NCI-H2029 treated with DMSO at 0.1 percent for 48 hours (cell line): ENCODE results near the gene HOXD8.

ENCODE experiments used
- DNase-seq: peaks from one replicate; lab custom pipeline; 2025; lab: John Stamatoyannopoulos, UW

HOXD8 gene

DNA sequence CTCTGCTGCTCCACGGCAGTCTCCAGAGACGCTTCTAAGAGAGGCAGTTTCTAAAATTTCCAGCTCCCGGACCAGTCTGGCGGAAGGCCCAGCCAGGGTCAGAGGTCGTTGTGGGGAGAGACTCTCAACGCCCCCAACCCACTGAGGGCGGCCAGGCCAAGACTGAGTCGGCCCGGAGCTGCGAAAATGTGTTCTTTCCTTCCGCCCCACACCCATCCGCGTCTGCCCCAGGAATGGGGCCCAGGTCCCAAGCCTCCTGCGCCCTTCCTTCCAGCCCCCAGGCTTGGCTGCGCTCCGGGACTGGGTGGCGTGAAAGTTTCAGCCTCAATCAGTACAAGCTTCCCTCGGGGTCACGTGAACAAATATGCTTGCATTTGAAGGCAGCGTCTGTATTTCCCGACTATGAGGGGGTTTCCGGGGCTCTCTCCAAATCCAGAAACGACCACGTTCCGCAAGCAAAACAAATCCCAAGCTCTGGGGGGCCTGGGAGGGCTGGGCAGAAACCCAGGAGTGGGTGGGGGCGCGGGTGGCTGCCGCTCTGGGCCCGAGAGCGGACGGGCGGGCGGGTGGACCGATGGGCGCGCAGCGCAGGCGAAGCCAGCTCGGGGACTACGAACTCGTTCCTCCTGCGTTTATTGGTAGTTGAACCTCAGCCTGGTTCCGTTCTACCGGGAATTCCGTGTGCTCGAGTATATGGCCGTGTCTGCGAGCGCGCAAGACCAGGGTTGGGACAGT lies 30.9 kb downstream of the HOXD8 start:
- DNase-seq, result no peak

DNA sequence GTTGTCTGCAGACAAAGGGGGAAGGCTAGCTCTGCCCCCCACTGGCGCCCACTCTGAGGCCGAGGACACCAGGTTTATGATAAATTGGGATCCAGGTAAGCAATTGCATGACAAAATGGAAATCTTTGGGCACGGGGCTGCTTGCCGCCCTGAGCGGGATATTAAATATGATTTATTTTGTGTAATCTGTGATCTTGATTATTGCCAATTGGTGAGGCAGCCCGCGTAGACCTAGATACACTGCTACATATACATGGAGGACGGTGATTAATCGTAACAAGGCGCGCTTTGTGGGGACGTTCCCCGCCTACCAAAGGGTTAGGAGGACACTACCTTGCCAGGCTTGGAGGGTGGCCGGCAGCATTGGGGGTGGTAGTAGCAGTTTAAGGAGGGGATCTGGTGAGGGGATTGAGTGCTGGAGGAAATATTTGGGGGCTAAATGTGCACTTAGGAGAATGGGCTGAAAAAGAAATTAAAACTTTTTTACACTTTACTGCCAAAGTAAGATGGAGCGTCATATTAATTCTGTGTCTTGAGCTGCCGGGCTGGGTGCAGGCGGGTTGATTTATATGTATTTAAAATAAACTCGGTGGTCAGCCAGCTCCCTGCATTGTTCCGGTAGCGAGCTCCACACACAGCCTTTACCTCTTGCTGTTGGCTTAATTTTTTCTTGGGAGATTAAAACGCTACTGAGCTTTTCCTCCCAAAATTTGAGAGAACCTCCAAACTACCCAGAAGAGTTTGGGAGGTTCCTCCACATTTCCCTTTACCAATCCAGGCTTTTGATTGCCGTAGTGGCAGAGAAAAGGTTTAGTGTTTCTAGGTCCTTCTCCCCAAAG lies 31.7 kb downstream of the HOXD8 start:
- DNase-seq, result no peak

DNA sequence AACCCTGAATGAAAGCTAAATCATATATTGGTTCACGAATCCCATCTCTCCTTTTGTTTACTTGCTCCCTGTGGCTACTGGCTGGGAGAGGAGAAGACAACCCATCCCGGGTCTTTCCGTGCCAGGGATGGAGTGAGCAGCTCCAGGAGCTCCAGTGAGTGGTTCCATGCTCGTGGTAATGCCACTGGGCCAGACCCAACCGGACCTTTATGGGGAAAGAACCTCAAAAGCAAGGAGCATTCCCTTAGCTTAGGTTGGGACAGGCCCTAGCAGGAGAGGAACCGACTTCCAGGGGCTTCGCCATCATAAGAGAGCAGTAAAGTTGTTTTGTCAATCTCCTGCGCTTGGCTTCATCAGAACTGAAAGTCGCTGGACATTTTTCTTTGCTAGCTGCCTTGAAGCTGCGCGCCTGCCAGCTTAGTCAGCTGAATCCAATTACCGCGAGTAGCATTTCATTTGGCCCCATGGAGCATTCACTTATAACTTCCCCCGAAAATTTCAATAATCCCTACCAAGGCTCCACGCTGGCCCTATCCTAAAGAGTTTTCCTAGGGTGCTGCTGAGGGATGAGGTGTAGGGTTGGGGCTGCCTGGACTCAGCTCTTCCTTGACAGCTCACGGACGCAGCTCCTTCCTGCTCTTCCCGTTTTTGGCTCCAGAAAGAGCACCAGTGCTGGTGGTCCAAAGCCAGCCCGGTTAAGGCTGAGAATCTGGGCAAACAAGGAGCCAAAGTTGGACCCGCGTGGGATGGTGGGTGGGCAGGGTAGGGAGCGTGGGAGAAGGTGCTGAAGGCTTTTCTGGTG lies 32.5 kb downstream of the HOXD8 start:
- DNase-seq, result no peak

DNA sequence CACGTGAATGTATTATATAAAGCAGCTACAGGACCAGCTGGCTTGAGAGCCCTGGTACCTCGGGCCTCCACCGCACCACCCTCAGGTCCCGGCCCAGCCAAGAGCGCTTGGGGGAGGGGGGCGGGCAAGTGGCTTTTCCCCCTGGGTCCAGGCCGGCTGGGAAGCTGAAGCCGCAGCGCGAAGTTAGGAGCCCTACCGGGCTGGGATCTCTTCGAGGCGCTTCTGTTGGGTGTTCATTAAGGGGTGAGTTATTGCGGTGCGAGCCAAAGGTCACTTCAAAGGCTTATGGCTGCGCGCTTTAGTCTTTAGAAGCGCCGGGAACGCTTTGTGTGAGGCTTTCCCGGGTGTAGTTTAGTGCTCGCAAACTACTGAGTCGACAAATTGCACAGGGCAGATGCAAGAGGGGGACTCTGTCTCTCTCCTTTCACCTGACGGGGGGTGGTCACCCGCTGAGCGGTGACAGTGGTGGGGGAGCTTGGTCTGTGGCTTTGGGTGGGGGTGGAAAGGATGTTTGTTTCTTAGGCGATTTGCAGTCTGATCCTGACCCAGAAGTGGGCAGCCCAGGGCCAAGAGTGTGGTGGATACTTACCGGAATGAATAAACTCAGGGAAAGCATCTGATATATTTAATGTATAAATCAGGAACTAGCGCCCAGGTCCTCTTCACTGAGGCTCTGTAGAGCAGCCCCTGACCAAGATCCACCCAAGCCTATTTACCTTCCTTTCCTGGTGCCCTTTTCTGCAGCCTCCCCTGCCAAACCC lies 33.6 kb downstream of the HOXD8 start:
- DNase-seq, result no peak

DNA sequence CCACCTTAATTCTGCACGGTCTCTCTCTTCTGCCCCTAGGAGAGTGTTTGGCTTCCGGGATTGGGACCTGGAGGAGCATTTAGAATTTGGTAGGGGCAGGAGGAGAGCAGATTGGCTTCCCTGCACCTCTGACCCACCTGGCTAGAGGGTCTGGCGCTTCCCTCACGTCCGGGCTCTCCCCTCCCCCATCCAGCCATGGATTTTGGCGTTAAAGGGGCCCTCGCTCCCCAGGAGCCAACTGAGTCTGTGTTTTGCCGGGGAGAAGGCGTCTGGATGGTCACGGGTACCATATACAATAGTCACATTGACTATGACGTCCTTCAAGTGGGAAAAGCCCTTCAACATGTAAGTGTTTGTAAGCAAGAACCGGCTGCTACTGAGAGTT lies 34.2 kb downstream of the HOXD8 start:
- no peak for DNase-seq

DNA sequence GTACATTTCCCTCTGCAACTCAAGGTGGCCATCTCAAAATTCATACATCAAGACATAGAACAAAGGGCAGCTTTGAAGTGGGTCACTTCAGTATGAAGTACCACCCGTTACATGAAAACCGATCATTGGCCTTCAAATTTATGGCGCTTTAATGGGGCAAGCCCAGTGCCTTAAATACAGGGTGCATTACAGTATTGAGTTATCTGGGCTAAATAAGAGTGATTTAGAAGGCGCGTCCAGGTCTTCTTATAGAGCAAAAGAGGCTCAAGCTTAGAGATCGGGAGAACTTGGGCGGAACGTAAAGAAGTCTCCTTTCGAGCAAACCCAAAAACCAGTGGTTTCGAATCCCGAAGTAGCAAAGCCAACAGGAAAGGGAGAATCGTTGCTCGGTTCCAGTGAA lies 34.7 kb downstream of the HOXD8 start:
- no peak for DNase-seq

DNA sequence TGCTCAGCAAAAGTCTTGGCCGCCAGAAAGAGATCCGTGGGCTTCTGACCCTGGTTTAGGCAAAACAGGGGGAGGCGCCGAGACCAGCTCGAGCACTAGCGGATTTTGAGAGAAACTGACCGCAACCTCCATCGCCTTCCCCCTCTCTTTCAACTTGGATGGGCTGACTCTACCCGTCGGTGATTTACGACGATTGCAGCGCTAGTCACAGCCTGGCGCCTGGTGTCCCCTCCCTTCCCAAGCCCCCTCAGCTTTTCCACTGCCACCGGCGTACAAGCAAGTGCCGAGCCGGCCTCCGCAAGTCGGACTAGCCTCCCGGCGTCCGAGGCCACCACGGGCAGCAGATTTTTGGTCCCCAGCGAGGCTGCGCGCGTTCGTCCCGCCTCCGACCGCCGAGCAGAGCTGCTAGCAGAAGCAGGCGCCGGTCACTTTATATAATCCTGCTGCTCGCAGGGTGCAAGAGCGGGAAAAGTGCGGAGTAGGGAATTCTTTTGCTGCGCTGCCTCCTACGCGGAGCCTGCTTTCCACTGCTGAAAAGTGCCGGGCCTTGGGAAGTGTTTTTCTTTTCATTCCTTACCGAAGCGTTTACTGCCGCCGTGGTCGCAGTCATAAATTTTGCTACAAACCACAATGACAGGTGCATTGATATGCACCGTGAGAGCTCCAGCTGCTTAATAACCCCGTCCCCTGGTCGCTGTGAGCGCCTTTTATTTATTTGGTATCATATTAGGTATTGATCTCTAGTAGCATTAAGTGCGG lies 35.3 kb downstream of the HOXD8 start:
- DNase-seq, result no peak

DNA sequence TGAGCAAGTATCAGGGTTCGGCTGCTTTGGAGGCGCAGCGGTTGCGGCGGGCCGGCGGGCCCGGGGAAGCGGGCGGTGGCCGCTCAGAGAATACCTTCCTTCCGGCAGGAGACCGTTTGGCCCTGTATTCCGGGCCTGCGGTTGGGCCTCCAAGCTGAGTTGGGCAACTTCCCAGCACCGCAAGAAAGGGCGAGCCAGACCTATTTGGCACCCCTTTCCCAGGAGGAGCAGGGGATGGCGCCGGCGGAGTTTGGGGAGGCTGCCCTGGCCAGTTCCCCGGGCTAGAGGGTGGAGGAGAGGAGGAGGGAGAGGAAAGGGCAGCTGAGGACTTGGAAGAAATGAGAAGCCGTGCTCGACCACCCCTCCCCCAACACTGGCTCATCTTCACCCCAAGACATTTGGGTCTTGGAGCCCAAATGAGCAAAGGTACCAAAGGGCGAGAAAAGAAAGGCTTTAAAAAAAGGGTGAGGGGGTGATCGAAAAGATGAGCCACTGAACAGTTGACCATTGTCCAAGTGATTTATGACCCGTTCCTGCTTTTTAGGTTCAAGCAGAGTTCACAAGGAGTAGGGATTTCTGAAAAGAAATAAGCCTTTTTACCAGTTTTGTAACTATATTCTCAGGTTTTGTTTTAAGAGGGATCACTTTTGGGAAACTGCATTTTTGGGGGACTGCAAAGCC lies 36.0 kb downstream of the HOXD8 start:
- DNase-seq, result no peak

DNA sequence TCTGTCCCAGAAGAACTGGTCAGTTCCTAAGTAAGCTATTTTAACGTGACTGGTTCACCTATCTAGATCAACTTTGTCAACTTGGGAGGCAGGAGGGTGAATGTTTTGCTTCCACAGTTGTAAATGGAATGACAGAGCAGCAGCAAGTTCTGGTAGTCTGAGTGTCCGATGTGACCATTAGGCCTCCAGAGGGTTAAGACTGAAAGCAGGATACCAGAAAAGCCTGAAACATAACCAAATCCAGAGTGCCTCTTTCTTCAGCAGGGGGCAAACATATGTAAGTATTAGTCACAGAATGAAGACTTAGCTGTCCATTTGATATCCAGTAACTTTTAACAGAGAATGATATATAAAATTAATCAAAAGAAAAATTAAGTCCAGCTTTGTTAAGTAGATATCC lies 36.8 kb downstream of the HOXD8 start:
- DNase-seq, result no peak

DNA sequence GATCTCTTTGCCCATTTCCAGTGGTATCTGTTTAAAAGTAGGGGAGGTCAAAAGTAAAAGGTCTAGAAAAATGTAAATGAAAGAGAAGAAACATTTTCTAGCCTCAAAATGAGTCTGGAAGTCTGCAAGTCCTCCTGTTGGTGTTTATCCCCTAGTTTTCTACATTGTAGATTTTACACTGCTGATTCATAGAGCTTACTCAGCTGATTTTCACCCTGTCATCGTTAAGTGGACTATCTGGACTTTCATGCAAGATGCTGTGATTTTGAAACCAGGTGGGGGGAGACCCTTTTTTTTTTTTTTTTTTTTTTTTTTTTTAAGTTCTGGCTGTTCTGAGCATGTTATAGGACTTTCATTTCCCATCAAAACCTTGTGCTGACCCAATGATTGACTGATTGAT lies 37.9 kb downstream of the HOXD8 start:
- DNase-seq, result no peak

DNA sequence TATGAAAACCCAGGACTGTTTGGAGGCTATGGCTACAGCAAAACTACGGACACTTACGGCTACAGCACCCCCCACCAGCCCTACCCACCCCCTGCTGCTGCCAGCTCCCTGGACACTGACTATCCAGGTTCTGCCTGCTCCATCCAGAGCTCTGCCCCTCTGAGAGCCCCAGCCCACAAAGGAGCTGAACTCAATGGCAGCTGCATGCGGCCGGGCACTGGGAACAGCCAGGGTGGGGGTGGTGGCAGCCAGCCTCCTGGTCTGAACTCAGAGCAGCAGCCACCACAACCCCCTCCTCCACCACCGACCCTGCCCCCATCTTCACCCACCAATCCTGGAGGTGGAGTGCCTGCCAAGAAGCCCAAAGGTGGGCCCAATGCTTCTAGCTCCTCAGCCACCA lies 39.7 kb downstream of the HOXD8 start:
- DNase-seq, result no peak

DNA sequence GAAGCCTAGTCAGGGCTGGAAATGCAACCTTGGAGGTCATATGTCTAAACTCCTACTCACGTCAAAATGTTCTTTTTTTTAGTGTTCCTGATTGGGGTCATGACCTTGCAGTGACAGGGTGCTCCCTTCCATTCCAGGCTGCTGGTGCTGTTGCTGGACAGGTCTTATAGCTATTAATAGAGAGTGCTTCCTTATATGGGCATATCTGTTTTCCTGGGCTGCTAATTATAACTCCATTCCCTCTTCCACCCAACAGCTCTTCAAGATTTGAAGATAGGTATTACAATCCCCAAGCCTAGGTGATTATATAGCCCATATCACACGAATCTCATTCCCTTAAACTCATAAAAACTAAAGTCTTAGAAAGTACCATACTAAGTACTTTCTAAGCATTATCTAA lies 40.2 kb downstream of the HOXD8 start:
- DNase-seq, result no peak

DNA sequence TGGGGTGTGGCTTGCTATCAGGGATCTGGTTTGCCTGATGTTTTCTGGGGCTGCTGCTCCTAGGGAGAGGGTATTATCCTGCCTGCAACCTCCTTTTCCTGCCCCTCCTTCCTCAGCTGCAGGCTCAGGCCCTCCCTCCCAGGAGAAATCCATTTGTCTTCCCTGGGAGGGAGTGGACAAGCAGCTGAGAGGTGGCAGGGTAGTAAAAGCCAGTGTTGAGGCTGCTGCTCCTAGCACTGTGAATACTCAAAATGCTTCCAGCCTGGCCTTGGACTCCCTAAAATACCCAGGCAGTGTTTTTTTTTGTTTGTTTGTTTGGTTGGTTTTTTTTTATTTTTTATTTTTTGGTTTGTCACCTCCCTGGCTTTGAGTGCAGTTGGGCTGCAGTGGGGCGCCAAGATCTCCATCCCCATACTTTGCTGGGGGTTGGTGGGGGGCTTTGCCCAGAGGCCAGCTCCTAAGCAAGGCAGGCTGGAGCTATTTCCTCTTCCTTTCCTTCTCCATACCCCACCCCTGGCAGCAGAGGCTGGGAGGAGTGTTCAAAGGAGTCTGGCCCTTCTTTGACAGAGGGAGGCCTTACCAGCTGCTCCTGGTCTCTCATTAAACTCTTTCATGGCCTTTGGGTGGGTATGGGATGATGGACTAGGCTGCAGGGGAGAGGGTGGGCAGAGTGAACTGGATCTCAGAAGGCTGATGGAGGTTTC lies 41.2 kb downstream of the HOXD8 start:
- DNase-seq, result no peak

DNA sequence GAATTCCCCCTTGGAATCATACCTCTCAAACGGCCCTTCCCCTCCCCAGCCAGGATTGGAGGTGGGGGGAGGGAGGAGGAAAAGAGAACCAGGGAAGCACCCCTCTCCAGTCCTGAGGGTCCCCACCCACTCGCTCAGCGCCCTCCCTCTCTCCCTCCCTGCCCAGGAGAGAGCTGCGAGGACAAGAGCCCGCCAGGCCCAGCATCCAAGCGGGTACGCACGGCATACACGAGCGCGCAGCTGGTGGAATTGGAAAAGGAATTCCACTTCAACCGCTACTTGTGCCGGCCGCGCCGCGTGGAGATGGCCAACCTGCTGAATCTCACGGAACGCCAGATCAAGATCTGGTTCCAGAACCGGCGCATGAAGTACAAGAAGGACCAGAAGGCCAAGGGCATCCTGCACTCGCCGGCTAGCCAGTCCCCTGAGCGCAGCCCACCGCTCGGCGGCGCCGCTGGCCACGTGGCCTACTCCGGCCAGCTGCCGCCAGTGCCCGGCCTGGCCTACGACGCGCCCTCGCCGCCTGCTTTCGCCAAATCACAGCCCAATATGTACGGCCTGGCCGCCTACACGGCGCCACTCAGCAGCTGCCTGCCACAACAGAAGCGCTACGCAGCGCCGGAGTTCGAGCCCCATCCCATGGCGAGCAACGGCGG lies 42.0 kb downstream of the HOXD8 start:
- no peak for DNase-seq

DNA sequence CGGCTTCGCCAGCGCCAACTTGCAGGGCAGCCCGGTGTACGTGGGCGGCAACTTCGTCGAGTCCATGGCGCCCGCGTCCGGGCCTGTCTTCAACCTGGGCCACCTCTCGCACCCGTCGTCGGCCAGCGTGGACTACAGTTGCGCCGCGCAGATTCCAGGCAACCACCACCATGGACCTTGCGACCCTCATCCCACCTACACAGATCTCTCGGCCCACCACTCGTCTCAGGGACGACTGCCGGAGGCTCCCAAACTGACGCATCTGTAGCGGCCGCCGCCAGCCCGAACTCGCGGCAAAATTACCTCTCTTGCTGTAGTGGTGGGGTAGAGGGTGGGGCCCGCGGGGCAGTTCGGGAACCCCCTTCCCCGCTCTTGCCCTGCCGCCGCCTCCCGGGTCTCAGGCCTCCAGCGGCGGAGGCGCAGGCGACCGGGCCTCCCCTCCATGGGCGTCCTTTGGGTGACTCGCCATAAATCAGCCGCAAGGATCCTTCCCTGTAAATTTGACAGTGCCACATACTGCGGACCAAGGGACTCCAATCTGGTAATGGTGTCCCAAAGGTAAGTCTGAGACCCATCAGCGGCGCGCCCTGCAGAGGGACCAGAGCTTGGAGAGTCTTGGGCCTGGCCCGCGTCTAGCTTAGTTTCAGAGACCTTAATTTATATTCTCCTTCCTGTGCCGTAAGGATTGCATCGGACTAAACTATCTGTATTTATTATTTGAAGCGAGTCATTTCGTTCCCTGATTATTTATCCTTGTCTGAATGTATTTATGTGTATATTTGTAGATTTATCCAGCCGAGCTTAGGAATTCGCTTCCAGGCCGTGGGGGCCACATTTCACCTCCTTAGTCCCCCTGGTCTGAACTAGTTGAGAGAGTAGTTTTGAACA lies 42.7 kb downstream of the HOXD8 start:
- DNase-seq, result no peak

DNA sequence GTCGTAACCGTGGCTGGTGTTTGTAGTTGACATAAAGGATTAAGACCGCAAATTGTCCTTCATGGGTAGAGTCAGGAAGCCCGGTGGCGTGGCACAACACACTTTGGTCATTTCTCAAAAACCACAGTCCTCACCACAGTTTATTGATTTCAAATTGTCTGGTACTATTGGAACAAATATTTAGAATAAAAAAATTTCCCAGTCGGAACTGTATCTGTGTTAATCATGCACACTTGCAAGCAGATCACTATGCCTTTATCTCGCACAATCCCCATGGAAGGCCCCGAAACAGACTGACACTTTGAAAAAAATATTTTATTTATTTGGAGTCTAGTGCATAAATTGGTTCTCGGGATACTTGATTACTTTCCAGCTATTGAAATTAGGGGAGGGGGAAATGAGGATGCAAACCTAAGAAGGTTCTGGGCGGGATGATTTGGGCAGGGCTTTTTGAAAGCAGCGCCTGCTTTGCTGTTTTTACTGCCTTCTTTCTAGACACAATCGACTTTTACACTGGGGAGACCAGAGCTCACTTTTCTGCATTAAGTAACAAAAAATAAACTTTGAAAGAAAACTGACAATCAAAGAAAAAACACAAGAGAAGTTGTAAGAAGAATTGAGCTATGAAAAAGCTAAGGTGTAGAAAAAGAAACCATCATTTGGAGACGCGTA lies 43.5 kb downstream of the HOXD8 start:
- no peak for DNase-seq

DNA sequence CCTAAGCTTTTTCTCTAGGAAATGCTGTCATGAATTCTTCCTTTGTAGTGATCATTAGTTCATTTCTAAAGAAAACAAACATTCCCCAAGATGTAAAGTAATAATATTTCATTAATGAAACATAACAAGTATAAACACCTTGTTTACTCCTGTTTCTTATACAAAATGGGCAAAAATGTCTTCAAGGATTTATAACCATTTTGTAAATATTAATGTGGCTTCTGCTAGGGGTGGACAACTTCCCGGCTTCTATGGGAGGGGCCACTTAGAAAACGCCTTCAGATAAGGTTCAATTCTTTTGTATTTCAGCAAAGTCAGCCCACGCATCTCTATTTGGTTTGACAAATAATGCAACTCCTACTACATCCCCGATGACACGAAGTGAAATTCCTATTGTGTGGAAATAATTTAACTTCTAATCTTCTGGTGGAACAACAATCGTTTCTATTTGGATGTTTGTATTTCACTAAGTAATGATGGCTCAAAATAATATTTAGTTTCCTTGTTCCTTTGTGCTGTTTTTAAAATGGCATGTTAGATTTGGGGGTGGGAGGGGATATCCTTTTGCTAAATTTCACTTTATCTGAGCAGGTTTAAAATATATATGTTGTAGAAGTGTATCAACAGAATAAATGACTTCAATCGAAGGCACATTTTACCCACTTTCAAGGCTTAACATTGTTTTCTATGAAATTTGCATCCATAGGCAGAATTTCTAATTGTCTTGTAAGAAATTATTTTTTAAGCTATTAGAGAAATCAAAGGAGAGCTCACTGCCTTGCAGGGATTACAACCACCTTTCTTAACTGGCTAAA lies 44.3 kb downstream of the HOXD8 start:
- DNase-seq, result no peak
